ENCODE results near the gene CTNNA3.

- TF ChIP-seq CTCF (IDR thresholded peaks at IDR 0.05) (no peak), POLR2A (IDR thresholded peaks at IDR 0.05) (no peak)
Observed at GRCh38 chr10:65911151-65911835, 1784.7 kb downstream of the CTNNA3 start.
